DMS114 treated with DMSO at 0.1 percent for 48 hours (cell line): Measurements from ENCODE around the gene CACNA2D3.

ENCODE experiments used
- DNase-seq: peaks from one replicate; lab custom pipeline; 2025; ENCODE audit not compliant: unreplicated experiment; lab: John Stamatoyannopoulos, UW

The CACNA2D3 gene

DNA sequence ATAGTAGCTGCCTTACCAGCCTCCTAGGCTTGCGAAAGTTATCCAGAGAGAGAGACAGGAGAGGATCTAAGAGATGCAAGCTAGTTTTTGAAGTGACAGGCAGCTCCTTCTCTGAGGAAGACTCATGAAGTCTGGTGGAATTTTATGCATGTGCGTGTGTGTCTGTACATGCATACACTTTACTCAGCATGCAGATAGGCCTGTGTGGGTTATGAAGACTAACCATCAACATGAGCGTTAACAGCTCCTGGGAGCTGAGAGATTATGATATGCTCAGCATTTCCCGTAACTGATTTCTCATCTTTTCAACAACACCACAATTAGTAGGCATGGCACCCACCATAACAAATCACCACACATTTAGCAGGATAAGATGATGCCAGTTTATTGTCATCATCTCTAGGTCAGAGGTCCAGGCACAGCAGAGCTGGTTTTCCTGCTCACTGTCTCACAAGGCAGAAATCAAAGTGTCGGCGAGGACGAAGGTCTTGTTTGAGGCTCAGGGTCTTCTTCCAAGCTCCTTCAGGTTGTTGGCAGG lies 239.5 kb downstream of the CACNA2D3 start:
- DNase-seq, result no peak

DNA sequence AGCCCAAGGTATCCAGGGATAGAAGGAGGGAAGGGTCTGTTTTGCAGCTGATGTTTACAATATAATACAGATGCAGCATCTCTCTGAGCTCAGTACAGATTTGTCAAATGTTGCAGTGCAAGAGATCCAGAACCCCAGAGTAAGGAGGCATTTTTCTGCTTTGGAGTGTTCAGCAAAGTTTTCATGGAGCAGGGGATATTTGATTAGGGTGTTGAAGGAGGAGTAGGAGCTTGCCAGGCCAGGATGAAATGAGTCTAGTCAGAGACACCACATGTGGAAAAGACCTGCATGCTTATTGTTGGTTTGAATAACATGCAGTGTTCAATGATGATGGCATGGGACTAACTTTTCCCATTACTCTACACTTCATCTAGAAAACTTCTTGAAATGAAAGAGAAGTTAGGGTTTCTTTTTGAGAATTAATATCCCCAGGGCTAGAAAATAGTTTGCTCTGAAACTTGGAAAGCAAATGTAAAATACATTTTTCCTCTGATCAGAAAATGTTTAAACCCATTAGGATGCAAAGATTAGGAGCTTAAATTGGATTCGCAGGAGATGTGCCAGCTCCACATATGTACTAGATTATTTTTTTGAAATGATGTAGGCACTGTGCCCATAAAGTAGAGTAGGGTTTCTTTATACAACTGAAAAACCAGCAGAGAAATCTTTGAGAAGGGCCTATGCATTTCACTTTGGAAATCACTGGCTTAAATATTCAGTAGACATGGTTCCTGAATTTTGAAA lies 243.8 kb downstream of the CACNA2D3 start:
- no peak for DNase-seq

DNA sequence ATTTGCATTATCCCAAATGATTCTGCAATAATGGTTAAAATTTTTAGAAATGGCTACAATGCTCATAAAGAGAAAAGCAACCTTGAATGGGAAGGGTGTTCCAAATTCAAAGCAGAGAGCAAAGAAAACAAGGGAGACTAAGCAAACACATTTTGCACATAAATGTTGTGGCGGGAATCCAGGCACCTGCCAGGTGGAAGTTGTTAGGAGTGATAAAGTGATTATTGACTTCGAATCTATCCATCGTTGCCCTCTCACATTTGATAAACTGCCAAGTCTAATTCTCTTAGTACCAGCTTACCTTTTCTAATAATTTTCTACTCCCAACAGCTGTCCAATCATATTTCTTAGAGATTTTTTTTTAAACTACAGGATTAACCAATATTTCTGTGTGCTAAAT lies 244.5 kb downstream of the CACNA2D3 start:
- DNase-seq, result no peak

DNA sequence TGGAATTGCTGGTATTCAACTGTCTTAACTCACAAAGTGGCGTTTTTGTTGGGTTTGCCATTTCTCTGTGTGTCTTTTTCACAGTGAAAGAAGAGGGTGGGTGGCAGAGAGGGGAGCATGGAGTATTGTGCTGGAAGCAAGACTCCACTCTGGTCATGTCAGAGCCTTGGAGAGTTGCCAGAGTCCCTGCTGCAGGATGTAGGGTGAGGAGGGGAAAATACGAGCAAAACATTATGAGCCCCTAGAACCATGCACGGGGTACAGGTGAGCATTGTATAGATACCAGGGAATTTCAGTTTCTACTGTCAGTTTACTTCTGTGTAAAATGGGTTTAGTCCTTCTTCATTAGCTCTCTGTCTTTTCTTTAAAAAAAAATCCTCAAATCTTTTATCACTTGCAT lies 249.9 kb downstream of the CACNA2D3 start:
- DNase-seq, result no peak

DNA sequence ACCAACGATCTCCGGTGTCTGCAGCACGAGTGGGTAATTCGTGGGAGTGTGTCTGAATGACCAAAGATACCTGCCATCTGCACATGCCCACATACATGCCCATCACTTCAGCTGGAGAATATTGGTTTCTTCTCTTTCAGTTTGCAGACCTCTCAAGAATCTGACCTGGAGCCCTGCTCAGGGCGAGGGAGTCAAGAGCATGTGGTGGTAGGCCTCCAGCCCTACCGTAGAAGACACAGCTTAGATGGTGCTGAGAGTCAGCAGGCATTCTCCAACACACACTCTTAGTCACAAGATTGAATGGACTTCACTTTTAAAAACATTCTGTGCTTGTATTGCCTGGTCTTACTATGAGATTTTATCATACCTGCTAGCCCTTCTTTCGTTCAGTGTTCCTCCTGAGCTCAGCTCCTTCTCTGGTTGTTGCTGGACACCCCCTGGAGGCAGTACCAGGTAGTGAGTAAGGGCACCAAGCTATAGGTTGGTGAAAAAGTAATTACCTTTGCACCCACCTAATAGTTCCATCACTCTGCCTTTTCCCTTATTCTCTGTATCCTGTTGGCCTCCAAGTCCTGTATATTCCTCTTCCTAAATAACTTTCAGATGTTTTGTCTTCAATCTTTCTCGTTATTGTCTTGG lies 252.0 kb downstream of the CACNA2D3 start:
- no peak for DNase-seq

DNA sequence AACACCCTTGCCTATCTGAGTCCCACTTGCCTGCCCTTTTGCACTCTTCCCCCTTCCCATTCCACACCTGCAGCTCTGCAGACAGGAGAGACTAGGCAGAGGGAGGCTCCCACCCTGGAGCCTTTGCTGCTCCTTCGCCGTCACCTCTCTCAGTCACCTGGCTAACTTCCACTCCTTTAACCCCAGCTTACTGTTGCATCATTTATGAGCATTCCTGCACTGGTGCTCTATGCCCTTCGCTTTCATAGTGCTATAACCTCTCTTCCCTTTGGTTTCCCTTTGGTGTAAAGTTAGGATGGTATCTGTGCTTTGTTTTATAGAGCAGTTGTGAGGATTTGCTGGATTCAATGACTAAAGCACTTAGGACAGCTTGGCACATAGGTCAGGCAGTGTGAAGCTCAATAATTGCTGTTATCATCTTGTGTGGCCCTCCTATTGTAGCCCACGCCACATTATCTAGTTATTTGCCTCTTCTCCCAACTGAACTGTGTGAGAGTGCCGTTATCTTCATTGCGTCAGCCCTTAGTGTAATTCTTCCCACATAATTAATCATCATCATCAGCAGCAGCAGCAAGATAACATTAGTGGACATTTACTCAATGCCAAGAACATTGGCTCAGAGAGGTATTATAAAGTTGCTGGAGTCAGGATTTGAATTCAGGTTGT lies 253.9 kb downstream of the CACNA2D3 start:
- DNase-seq, result no peak

DNA sequence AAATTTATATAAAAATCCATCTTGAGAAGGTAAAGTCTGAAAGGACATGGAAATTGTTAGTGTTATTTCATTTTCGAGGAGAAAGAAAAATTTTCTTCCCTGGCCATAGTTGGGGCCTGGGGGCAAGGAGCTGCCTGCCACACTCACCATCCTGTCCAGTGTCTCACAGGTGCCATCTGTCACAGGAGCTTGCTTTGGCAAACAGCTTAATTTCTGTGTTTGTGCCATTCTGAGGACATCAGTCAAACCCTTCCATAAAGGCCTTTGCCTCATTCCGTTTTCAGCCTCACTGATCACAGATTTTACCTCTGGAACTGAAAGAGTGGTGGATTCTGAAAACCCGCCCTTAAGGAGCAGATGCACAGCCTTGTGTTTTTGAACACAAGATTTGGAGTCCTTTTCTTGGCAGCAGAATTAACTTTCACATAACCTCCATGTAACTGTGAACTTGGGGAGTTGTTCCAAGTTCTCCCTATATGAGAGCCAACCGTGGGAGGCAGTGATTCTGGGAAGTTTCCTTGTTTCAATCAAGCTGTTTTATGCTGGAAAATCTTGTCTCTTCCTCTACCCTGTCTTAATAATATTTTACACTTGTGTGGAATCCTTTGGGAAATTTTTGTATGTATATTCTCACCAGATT lies 254.7 kb downstream of the CACNA2D3 start:
- DNase-seq, result no peak

DNA sequence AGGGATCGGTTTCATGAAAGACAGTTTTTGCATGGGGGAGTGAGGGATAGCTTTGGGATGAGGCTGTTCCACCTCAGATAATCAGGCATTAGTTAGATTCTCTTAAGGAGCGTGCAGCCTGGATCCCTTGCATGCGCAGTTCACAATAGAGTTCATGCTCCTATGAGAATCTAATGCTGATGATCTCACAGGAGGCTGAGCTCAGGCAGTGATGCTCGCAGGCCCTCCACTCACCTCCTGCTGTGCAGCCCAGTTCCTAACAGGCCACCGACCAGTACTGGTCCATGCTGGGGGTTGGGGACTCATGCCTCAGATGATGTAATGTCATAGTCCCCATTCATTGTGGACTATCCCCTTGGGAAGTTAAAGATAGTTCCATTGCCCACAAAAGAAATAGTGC lies 255.8 kb downstream of the CACNA2D3 start:
- no peak for DNase-seq

DNA sequence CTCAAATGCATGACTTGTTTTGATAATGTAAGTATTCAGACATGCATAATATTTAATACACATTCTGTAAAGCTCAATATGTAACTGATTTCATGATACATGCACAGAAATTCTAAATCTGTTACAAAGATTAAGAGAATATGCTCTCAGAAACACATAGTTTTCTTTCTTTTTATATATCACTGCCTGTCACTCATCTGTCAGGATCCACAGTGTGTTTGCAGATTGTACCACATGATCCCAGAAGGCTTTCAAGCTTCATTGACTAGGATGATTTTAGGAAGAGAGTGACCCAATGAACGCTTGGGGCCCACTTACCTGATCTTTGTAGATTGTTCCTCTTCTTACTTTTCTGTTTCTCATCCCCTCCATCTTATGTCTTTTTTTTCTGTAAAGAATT lies 261.9 kb downstream of the CACNA2D3 start:
- DNase-seq, result no peak

DNA sequence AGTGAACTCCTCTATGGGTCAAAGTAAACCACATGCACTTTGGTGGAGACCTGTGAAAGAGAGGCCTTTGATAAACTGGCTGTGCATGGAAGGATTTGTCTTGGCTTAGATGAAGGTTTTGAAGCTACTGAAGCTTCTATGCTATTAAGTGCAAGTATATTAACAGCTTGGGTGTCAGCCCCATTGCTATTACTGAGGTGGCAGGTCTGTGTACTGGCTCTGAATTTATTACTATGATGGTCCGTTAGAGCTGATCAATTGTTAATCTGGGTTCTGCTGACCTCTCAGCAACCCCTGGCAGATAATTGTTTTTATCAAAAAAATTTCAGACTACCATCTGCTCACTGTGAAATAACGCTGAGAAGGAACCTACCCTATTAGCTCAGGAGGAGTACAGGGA lies 268.2 kb downstream of the CACNA2D3 start:
- DNase-seq, result no peak

DNA sequence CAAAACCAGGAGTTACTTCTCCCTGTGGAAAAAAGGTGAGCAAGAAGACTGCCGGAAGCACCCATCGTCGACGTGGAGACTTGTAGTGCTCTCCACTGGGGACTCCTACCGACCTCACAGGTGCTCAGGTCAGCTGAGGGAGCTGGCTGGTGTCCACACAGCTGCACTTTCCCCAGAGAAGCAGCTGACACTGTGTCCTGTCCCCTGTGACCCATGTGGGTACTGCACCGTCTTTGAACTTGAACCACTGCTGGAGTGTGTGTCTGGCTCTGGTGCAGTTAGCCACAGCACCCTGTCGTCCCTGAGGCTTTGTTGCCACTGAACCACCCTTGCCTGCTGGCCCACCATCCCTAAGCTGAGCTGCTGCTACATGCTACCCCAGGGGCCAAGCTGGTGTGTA lies 270.8 kb downstream of the CACNA2D3 start:
- no peak for DNase-seq

DNA sequence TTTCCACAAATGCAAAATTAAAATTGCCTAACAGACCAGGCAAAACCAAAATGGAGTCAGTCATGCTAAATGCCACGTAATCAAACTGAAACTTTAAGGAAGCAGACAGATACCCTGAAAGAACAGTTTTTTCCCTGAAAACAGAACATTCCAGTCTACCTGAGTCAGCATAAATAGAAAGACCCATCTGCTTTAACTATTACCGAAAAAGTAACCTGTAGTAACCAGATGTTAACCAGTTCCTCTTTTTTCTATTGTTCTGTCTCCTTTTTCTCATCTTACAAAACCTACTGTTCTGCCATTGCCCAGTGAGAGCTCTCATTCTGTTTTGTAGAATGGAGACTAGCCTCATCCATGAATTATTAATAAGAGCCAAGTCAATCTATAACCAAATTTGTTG lies 286.0 kb downstream of the CACNA2D3 start:
- no peak for DNase-seq

DNA sequence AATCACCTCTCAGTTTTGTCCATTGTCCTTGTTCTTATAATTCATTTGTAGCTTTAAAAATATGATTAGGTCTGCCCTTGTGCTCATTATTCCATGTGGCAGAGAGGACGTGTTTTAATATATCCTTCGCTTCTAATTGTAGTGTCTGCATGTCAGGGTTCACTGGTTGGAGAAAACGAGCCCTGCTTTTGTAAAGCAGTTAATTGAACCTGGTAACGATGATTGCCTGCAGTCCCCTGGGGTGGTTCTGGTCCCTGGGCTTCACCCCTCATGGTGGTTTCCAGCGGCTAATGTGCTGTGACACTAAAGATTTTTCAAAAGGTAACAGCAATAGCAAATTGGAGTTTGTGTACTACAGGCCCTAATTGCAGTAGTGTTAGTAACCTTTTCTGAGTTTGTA lies 299.6 kb downstream of the CACNA2D3 start:
- no peak for DNase-seq

DNA sequence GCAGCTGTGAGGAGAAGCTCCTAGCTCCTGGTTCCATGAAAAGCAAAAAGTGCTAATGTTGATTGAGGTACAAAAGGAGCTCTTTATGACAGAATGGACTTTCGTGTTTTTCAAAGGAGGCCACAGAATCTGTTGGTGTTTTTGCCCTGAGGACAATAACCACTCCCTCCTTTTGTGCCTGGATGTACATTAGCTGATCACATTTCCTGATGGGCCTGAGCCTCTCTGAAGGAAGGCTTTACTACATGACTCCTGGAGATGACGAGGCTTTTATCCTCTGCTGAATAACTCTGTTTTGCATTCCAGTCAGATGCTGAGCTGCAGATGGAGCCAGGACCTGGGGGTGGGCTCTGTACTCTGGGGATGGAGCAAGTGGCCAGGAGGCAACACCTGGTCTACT lies 301.9 kb downstream of the CACNA2D3 start:
- DNase-seq, result no peak

DNA sequence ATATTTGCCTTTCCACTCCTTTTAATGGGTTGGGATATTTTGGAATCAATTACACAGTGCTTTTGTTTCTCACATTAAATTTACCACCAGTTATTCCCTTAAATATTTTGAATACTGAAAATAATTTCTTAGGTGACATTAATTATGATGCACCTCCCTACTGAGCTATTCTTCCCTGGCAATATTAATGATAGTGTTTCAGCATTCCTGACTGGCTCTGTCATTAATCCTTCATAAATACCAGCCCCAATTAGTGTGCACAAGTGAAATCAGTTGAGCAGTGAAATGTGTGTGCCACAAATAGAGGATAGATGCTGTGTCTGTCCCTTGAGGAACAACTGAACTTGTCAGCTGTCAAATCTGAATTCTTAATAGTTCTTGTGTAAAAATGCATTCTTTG lies 304.0 kb downstream of the CACNA2D3 start:
- DNase-seq, result no peak

DNA sequence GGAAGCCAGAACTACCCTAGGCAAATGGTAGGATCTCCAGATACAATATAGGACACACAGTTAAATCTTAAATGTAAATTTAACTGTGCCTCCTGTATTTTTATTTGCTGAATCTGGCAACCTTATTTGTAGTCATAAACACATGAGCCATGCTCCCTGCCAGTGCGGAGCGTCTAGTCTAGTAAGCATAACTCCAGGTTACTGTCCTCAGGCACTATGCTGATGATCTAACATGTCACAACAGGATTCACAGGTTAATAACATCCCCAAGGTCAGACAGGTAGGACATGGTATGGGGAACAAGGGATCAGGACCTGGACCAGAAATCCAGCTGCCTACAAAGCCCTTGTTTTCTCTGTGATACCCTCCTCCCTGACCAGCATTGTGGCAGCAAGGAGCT lies 305.1 kb downstream of the CACNA2D3 start:
- DNase-seq, result no peak

DNA sequence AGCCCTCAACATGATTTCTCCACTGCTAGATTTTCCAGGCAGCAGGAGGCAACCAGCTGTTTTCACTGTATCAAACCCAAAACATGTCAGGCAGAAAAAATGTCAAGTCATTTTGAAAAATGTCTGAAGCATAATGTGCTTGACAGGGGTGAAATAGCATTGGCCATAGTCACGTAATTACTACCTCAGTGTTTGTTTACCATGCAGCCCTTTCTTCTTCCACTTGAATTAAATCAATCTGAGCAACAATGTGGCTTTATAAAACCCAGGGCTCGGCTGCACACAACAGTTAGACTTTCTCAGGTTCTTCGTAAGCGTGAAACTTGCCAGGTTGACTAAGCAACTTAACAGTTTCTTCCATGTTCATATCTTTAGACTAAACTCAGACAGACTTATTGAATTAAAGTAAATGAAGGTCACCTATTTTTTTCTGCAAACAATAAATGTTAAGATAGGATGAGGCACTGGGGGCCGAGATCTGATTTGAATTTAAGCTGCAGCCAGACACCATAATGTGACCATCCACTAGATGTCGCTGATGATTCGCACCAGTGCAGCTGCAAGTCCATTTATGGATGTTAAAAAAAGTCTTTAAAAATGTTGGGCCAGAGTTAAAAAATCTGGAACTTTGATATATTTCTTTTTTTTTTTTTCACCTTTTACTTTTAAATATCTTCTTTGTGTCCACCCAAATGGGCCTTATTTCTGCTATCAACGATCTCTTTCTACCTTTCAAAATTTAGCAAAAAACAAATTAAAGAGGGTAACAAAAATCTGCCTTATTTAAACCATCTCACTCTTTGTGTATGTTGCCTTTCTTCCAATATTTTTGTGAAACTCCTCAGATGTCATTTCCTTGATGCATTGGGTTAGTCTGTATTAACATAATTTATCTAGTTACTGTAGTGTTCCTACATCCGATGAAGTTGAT lies 305.9 kb downstream of the CACNA2D3 start:
- DNase-seq, result peak; percentile 48

DNA sequence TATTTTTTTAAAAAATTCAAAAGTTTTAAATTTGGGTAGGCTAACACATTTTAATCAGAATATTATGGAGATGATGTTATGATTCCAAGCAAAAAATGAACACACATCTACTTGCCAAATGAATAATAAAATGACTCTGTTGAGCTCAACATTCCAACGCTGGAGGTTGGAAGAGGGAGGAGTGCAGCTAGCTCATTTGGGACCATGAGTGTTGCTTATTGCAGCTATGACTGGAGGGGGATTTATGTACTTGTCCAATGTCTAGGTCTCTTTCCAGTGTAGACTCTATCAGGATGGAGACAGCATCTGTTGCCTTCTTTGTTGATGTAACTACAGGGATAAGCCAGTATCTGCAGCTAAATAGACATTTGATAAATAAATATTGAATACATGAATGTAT lies 310.6 kb downstream of the CACNA2D3 start:
- no peak for DNase-seq

DNA sequence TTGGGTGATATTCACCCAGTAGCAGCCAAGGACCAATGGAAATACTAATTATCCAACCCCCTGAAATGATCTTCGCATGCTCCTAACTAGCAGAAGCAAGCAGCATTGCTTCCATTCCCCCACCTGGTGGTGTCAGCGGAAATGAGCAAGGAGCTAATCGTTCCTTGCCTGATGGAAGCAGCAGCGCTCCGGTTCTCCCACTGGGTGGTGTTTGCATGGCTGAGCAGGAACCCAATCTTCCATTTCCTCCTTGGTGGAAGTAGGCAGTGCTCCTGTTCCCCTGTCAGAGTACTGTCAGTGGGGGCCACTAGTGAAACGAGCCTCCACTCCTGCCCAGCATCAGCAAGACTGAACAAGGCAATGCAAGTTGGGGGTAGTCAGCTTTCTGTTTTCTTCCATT lies 311.5 kb downstream of the CACNA2D3 start:
- peak; percentile 5 for DNase-seq

DNA sequence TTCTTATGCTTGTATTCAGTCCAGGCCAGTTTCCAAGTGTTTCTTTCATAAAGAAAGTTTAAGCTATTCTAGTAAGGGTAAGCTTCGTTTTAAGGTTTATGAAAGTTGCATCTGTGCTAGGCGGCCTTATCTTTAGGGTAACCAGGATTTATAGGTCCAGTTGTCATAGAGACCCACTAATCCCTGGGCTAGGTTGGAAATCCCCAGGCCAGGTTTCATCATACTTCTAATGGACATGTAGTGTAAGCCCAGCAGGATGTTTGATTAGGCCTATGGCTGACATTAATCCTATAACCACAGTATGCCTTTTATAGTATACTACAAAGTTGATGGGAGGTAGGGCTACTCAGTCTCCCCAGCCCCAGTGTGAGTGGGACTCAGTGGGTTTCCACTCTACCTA lies 312.4 kb downstream of the CACNA2D3 start:
- DNase-seq, result no peak

DNA sequence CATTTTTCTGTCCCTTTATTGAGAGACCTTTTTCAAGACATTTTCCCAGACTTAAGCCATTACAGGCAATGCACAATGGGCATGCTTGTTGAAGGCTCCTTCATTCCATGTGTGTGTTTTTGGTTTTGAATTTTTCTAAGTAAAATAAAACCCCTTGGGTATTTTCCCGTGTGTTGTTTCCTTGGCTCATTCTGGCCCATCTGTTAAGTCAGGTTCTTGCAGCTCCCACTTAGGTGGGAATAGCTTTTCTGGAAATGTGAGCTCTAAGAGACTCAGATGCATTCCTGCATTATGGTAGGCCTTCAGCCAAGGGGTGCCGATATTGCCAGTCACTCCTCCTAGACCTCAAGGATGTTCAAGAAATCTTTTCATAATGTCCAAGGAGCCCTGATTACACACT lies 314.9 kb downstream of the CACNA2D3 start:
- DNase-seq, result no peak
